ENCODE results near the gene CCDC33.

The CCDC33 gene

GRCh38 chr15:74257105-74257504 is 21.0 kb downstream of the CCDC33 start:
- H4K20me1 ChIP-seq (ENCODE audit: insufficient read depth, low read length), result no peaks in the 10 kb centered on the region
- no peaks in the 10 kb centered on the region for H3K9me2 ChIP-seq (replicated peaks; ENCODE audit: insufficient read depth, low read length)
- H3K27me3 ChIP-seq (replicated peaks; ENCODE audit: insufficient read depth, low read length), result peaks cover 93% of the 10 kb centered on the region
- no peak for DNase-seq
- H3K27ac ChIP-seq (ENCODE audit: low read length), result no peak overlapping the region
- H3F3A ChIP-seq (ENCODE audit: insufficient read depth, low read length), result no peaks in the 10 kb centered on the region
- H3K36me3 ChIP-seq (replicated peaks; ENCODE audit: insufficient read depth, low read length), result no peaks in the 10 kb centered on the region
- H3K9ac ChIP-seq (ENCODE audit: low read length), result no peak overlapping the region
- H2AFZ ChIP-seq (ENCODE audit: low read length), result no peak overlapping the region
- TF ChIP-seq EZH2 (optimal IDR thresholded peaks at IDR 0.05; ENCODE audit: low read depth, low read length) (no peak), EZH2phosphoT487 (IDR thresholded peaks at IDR 0.05; ENCODE audit: low read length) (no peak)
- TF ChIP-seq, protein P1, sequence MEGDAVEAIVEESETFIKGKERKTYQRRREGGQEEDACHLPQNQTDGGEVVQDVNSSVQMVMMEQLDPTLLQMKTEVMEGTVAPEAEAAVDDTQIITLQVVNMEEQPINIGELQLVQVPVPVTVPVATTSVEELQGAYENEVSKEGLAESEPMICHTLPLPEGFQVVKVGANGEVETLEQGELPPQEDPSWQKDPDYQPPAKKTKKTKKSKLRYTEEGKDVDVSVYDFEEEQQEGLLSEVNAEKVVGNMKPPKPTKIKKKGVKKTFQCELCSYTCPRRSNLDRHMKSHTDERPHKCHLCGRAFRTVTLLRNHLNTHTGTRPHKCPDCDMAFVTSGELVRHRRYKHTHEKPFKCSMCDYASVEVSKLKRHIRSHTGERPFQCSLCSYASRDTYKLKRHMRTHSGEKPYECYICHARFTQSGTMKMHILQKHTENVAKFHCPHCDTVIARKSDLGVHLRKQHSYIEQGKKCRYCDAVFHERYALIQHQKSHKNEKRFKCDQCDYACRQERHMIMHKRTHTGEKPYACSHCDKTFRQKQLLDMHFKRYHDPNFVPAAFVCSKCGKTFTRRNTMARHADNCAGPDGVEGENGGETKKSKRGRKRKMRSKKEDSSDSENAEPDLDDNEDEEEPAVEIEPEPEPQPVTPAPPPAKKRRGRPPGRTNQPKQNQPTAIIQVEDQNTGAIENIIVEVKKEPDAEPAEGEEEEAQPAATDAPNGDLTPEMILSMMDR (IDR thresholded peaks at IDR 0.05; ENCODE audit: low read length), result no peak
- H3K79me2 ChIP-seq (ENCODE audit: low read length), result no peaks in the 10 kb centered on the region
- H3K4me2 ChIP-seq (ENCODE audit: low read depth, low read length), result no peak overlapping the region
- no peak overlapping the region for H3K4me3 ChIP-seq (ENCODE audit: low read length)
- H3K4me1 ChIP-seq (ENCODE audit: low read length), result no peaks in the 10 kb centered on the region
- no peaks in the 10 kb centered on the region for H3K9me3 ChIP-seq (replicated peaks; ENCODE audit: insufficient read depth, low read length)

GRCh38 chr15:74257623-74258022 is 21.5 kb downstream of the CCDC33 start:
- Histone ChIP-seq H3K36me3 (replicated peaks; ENCODE audit: insufficient read depth, low read length) (no peaks in the 10 kb centered on the region), H2AFZ (ENCODE audit: low read length) (no peak overlapping the region), H3K4me3 (ENCODE audit: low read length) (no peak overlapping the region), H3K27me3 (replicated peaks; ENCODE audit: insufficient read depth, low read length) (peaks cover 93% of the 10 kb centered on the region), H3K4me1 (ENCODE audit: low read length) (no peaks in the 10 kb centered on the region), H3K27ac (ENCODE audit: low read length) (no peak overlapping the region), H3F3A (ENCODE audit: insufficient read depth, low read length) (no peaks in the 10 kb centered on the region), H3K4me2 (ENCODE audit: low read depth, low read length) (no peak overlapping the region), H4K20me1 (ENCODE audit: insufficient read depth, low read length) (no peaks in the 10 kb centered on the region), H3K9me3 (replicated peaks; ENCODE audit: insufficient read depth, low read length) (no peaks in the 10 kb centered on the region), H3K79me2 (ENCODE audit: low read length) (no peaks in the 10 kb centered on the region), H3K9me2 (replicated peaks; ENCODE audit: insufficient read depth, low read length) (no peaks in the 10 kb centered on the region), H3K9ac (ENCODE audit: low read length) (no peak overlapping the region)
- TF ChIP-seq, protein P1 (IDR thresholded peaks at IDR 0.05; ENCODE audit: low read length), result no peak
- no peak for TF ChIP-seq EZH2 (optimal IDR thresholded peaks at IDR 0.05; ENCODE audit: low read depth, low read length)
- TF ChIP-seq EZH2phosphoT487 (IDR thresholded peaks at IDR 0.05; ENCODE audit: low read length), result no peak
- no peak for DNase-seq

DNA sequence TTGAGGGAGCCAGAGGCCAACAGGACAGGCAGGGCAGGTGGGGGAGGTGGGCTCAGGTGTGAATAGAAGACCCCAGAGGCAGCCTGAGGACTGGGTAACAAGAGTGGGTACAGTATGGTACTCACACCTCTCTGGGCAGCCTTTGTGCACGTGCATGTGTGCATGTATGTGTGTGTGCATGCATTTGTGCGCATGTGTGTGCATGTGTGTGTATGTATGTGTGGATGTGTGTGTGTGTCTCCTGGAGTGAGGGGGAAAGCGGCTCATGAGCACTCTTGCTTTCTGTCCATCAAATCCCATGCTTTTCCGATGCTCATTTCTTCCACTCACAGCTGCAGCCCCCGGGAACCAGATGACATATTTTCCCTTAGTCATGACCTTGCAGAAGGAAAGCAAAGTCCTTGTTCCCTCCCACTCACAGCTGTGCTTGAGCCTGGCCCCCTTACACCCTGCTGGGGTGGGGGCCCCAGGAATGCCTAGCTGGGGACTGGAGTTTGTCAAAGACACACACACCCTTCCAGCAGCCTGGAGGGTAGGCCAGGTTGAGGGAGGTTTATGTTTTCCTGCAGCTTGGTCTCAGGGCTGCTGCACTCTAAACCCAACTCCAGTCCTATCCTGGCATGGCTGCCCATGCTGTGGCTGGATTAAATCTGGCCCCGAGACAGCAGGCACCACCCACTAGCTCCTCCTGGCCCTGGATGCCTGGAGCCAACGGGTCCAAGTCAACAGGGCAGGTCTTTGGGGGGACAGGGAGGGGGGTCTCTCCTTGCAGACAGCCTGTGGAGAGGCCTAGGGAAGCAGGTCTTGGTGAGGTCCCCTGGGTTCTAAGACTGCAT is 22.5 kb downstream of the CCDC33 start:
- Histone ChIP-seq H4K20me1 (ENCODE audit: insufficient read depth, low read length) (no peaks in the 10 kb centered on the region), H3K4me2 (ENCODE audit: low read depth, low read length) (no peak overlapping the region), H3K27ac (ENCODE audit: low read length) (no peak overlapping the region), H3F3A (ENCODE audit: insufficient read depth, low read length) (no peaks in the 10 kb centered on the region), H3K4me3 (ENCODE audit: low read length) (no peak overlapping the region), H3K36me3 (replicated peaks; ENCODE audit: insufficient read depth, low read length) (no peaks in the 10 kb centered on the region), H3K27me3 (replicated peaks; ENCODE audit: insufficient read depth, low read length) (peaks cover 94% of the 10 kb centered on the region), H3K9me3 (replicated peaks; ENCODE audit: insufficient read depth, low read length) (no peaks in the 10 kb centered on the region), H3K9ac (ENCODE audit: low read length) (no peak overlapping the region), H3K4me1 (ENCODE audit: low read length) (no peaks in the 10 kb centered on the region), H2AFZ (ENCODE audit: low read length) (no peak overlapping the region), H3K79me2 (ENCODE audit: low read length) (no peaks in the 10 kb centered on the region), H3K9me2 (replicated peaks; ENCODE audit: insufficient read depth, low read length) (no peaks in the 10 kb centered on the region)
- DNase-seq, result no peak
- TF ChIP-seq, protein P1 (IDR thresholded peaks at IDR 0.05; ENCODE audit: low read length), result no peak
- no peak for TF ChIP-seq EZH2phosphoT487 (IDR thresholded peaks at IDR 0.05; ENCODE audit: low read length)
